Immature natural killer cell (primary cell): ENCODE measurements around the gene FOXN4. TPM values are rescaled to one million over a fixed set of nuclear protein-coding genes. Genes with fewer than 3 reads are reported as not detected.

Experiments used
- DNase-seq, 3 donors: peaks; one replicate each; pipeline ENCODE4 v3.0.0; 2022; ENCODE audit warnings: mixed read lengths in 1 of 3
- H3K27ac Mint-ChIP-seq, 6 donors: one replicate each; pipeline ENCODE4 v1.8.0; 2020; ENCODE audit warnings: mixed read lengths in 6 of 6, mild to moderate bottlenecking in 5 of 6, inconsistent platforms in 4 of 6, moderate library complexity in 3 of 6
- H3K27me3 Mint-ChIP-seq, 3 donors: one replicate each; pipeline ENCODE4 v1.8.0; 2020 to 2021; ENCODE audit warnings: low read depth in 3 of 3, mild to moderate bottlenecking in 3 of 3, mixed read lengths in 3 of 3, moderate library complexity in 3 of 3, inconsistent platforms in 1 of 3
- H3K36me3 Mint-ChIP-seq, 3 donors: one replicate each; pipeline ENCODE4 v1.8.0; 2020; ENCODE audit warnings: mixed read lengths in 3 of 3, inconsistent platforms in 2 of 3, mild to moderate bottlenecking in 2 of 3
- H3K4me1 Mint-ChIP-seq, 2 donors: one replicate each; pipeline ENCODE4 v1.8.0; 2020; ENCODE audit warnings: inconsistent platforms in 2 of 2, mild to moderate bottlenecking in 2 of 2, mixed read lengths in 2 of 2, moderate library complexity in 1 of 2
- H3K4me3 Mint-ChIP-seq, 5 donors: one replicate each; pipeline ENCODE4 v1.8.0; 2020; ENCODE audit warnings: mild to moderate bottlenecking in 5 of 5, mixed read lengths in 5 of 5, inconsistent platforms in 3 of 5, moderate library complexity in 3 of 5
- H3K9me3 Mint-ChIP-seq, 6 donors: one replicate each; pipeline ENCODE4 v1.8.0; 2020; ENCODE audit warnings: mild to moderate bottlenecking in 6 of 6, mixed read lengths in 6 of 6, inconsistent platforms in 4 of 6, moderate library complexity in 3 of 6
- polyA plus RNA-seq, 3 donors: library from polyadenylated mRNA; unstranded; fragments of 300-500 nt; fragmentation: Illumina TruSeq; gene quantifications; one replicate each; pipeline ENCODE4 v1.2.3, GENCODE V29; 2021

The FOXN4 gene, protein sequence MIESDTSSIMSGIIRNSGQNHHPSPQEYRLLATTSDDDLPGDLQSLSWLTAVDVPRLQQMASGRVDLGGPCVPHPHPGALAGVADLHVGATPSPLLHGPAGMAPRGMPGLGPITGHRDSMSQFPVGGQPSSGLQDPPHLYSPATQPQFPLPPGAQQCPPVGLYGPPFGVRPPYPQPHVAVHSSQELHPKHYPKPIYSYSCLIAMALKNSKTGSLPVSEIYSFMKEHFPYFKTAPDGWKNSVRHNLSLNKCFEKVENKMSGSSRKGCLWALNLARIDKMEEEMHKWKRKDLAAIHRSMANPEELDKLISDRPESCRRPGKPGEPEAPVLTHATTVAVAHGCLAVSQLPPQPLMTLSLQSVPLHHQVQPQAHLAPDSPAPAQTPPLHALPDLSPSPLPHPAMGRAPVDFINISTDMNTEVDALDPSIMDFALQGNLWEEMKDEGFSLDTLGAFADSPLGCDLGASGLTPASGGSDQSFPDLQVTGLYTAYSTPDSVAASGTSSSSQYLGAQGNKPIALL
- not detected for polyA plus RNA-seq

DNA sequence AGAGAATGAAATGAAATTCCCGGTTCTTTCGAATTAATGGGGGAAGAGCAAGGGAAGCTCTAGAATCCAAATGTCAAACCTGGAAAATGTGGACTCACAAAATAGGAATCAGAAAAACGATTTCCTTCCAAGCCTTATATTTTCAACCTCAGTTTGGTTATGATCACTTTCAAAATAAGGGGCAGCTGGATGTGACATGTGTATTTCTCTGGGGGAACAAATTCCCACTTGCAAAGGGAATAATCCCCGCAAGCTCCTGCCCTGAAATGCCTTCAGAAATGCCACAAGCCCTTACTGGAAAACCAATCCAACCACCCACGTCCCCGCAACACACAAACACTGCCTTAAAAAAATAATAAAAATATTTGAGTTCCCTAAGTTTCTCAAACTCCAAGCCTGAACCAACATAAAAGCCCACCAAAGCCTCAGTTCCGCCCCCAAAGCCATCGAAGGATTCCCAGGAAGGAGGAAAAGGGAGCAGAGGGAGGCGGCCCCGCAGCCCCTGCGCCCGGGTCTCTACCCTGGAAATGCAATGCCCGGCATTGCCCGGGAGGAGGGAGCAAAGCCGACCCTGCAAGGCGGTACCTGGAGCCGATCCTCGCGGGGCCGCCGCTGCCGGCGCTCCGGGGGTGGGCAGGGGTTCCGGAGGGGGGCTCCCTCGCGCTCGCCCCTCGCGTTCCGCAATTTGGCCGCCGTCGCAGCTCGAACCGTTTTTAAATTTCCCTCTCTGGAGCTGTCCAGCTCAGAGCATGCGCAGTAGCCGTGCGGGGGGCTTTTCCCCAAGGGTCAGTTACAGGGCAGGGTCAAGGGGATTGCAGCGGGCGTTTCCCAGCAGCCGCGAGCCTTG, at the start of gene FOXN4:
Gene FOXN4, minus strand, starts transcription at position 751 of the 847 bp plus-strand sequence. CDS start 963 bp downstream, outside the sequence.
- H3K36me3 Mint-ChIP-seq = peaks cover 0 to 2% (median 0%) of the 10 kb centered on the region in 3 donors
- H3K27me3 Mint-ChIP-seq = peaks cover 13 to 30% (median 18%) of the 10 kb centered on the region in 3 donors
- peak within 1 kb of the TSS; percentile 48 to 84 (median 82) for H3K4me3 Mint-ChIP-seq
- DNase-seq = no peak
- no peak within 1 kb of the TSS for H3K27ac Mint-ChIP-seq
- H3K9me3 Mint-ChIP-seq = peaks cover 0 to 5% (median 0%) of the 10 kb centered on the region in 6 donors
- peaks cover 7 to 13% of the 10 kb centered on the region in 2 donors for H3K4me1 Mint-ChIP-seq

DNA sequence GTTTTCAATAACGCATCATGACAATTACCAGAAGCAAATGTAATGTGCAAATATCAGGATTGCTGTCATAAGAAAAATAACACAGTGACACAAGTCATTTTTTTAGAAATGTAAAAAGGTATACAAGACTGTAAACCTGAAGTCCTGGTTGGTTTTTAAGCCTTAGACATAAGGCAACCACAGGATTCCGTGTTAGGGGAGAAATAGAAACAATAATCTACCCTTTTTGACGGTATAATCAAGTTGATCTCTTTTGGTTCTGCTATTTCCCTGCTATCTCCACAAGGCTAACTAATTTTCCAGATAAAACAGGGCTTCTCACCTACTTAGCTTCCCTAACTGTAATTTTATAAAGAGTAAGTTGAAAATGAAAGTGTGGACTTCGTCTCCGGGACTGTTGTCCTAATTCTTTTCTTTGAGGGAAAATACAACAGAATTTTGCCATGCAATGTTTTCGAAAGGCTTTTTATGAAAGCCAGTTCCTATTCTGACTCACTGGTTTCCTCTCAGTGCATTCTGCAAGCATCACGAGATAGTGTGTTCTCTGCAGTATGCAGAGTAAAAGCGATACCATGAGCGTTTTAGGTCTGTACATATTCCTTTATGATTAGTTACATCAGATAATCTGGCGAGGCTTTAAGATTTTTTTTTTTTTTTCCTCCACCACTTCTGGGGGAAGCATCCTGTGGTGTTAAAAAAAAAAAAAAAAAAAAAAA, 49.2 kb upstream of the FOXN4 start:
- DNase-seq = no peak
- Mint-ChIP-seq H3K9me3 (no peaks in the 10 kb centered on the region), H3K27me3 (peaks cover 1 to 8% (median 3%) of the 10 kb centered on the region in 3 donors)

DNA sequence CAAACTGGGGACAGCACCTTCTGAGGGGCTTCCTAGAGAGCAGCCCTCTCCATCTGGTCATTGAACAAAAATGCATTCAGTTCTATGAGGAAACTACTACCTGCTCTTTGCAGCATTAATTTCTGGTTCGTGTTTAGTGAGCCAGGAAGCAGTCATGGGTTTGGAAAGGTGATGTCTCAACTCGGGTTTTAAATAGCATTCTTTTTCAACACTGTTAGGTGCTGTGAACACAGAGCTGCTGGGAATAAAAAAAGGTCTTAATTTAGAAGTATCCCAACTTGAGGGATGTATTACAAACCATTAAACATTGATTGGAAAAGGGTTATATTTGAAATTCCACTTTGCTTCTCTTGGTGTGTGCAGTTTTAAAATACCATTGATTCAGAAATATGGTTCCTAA, 47.9 kb upstream of the FOXN4 start:
- peaks cover 4 to 6% of the 10 kb centered on the region in 2 donors for H3K4me1 Mint-ChIP-seq
- H3K36me3 Mint-ChIP-seq = no peaks in the 10 kb centered on the region
- no peaks in the 10 kb centered on the region for H3K9me3 Mint-ChIP-seq
- H3K4me3 Mint-ChIP-seq = no peak overlapping the region
- no peak overlapping the region for H3K27ac Mint-ChIP-seq
- no peak for DNase-seq
- H3K27me3 Mint-ChIP-seq = peaks cover 1 to 8% (median 3%) of the 10 kb centered on the region in 3 donors

More for the DNA sequence above, 49.2 kb upstream of the FOXN4 start:
- Mint-ChIP-seq H3K4me1 (peaks cover 4 to 6% of the 10 kb centered on the region in 2 donors), H3K4me3 (peak overlapping the region in 3 of 5 donors; percentile 41 to 53 (median 52)), H3K27ac (no peak overlapping the region), H3K36me3 (no peaks in the 10 kb centered on the region)

DNA sequence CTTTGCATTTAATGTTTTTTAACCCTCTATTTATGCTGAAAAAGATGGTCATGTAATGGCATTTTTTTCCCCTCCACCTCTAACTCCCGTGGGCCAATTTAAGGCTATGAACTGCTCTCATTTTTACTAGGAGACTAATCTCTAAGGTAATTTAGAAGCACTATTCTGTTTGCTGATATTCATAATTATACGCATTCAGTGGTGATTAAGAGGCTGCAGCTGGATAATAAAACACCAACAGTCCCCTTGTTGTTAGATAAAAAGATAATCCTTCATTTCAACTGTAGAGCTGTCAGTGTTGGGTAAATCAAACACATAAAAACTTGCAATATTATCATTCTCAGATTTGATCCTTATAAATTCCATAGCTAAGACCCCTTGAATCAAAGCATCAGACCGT, 47.5 kb upstream of the FOXN4 start:
- peaks cover 1 to 9% (median 3%) of the 10 kb centered on the region in 3 donors for H3K27me3 Mint-ChIP-seq
- H3K27ac Mint-ChIP-seq = no peak overlapping the region
- DNase-seq = no peak
- H3K4me3 Mint-ChIP-seq = no peak overlapping the region
- H3K9me3 Mint-ChIP-seq = no peaks in the 10 kb centered on the region
- H3K36me3 Mint-ChIP-seq = no peaks in the 10 kb centered on the region
- peaks cover 4 to 6% of the 10 kb centered on the region in 2 donors for H3K4me1 Mint-ChIP-seq

DNA sequence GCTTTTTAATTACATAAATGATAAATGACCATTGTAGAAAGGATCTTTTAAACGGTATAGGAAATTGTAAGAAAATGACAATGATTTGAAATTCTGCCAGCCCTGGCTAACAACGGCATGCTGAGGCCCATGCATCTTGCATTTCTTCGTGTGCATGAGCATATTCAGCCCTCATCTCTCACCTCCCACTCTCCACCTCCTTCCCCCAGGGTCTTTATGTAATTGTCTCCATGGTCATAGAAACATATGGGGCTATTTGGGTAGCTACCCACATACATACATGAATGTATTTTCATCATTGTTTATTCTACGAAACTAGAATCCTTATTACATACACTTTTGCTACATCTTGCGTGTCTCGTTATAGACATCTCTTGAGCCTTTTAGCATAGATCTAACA, 43.1 kb upstream of the FOXN4 start:
- Mint-ChIP-seq H3K36me3 (no peaks in the 10 kb centered on the region), H3K4me3 (no peak overlapping the region), H3K27ac (no peak overlapping the region), H3K9me3 (no peaks in the 10 kb centered on the region), H3K4me1 (no peaks in the 10 kb centered on the region), H3K27me3 (peaks cover 0 to 10% (median 0%) of the 10 kb centered on the region in 3 donors)
- DNase-seq = no peak

DNA sequence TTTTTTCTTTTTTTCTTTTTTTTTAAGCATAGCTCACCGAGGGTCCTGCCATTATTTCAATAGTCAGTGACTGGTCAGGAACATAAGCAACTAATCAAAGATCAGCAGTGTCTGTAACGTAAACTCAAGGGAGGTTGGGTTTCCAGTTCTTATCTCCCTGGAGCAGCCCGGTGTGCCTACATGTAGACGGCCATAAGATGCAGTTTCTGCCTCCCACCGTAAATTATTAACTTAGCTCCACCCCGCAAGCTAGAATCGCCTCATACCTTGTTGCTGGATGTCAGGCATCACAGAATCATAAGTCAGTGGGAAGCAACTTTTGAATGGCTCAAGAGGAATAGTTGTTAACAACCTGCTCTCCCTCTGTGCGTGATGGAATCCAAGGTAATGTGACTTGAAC, 38.5 kb upstream of the FOXN4 start, which contains the start of gene MYO1H:
Gene MYO1H, plus strand, starts transcription at position 312 of the 400 bp plus-strand sequence. Its CDS starts 61 bp downstream, at position 373.
- no peak for DNase-seq
- Mint-ChIP-seq H3K36me3 (no peaks in the 10 kb centered on the region), H3K27me3 (peaks cover 0 to 6% (median 0%) of the 10 kb centered on the region in 3 donors), H3K9me3 (no peaks in the 10 kb centered on the region), H3K27ac (no peak within 1 kb of the TSS), H3K4me3 (no peak within 1 kb of the TSS), H3K4me1 (no peaks in the 10 kb centered on the region)

DNA sequence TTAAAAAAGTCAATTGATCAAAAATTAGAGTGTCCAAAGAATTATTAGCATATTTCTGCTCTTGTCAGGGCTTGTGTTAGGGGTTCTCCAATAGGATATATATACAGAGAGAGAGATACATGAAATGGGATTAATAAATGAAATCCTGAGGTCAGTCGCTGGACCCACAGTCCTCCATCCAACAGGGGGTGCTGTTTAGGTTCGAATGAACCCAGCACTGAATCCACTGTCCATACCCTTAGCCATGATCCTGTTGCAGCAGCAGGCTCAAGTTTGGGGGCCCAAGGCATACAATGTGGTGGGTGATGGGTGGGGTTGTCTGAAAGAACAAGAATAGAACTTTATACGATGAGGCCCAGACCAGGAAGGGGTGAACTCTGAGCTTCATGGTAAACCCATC, 37.8 kb upstream of the FOXN4 start:
- Mint-ChIP-seq H3K9me3 (no peaks in the 10 kb centered on the region), H3K27me3 (peaks cover 0 to 6% (median 0%) of the 10 kb centered on the region in 3 donors), H3K4me3 (no peak overlapping the region), H3K27ac (no peak overlapping the region), H3K4me1 (no peaks in the 10 kb centered on the region), H3K36me3 (no peaks in the 10 kb centered on the region)
- peak; percentile 3 to 13 (median 4) for DNase-seq

DNA sequence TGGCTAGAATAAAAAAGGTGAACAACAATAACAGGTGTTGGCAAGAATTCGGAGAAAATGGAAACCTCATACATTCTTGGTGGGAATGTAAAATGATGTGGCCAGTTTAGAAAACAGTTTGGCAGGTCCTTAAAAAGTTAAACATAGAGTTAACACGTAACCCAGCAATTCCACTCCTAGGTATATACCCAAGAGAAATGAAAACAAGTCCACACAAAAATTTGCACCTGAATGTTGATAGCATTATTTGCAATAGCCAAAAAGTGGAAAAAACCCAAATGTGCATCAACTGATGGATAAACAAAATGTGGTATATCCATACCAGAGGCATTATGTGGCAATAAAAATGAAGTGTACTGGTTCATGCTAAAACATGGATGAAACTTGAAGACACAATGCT, 36.3 kb upstream of the FOXN4 start:
- Mint-ChIP-seq H3K4me3 (no peak overlapping the region), H3K9me3 (no peaks in the 10 kb centered on the region)
- DNase-seq = no peak

DNA sequence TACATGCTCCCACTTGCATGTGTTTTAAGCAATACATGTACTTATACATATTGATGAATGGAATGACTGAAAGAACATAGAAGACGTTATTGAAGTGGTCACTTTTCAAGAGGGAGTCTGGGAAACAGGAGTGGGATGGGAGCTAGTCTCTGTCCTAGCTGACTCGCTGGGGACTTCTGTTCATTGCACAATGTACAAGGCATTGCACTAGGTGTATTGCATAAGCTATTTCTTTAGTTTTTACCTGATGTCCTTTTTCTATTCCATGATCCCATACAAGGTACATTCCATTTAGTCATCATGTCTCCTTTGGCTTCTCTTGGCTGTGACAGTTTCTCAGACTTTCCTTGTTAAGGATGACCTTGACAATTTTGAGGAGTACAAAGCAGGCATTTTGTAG, 34.6 kb upstream of the FOXN4 start:
- no peaks in the 10 kb centered on the region for H3K9me3 Mint-ChIP-seq
- H3K36me3 Mint-ChIP-seq = no peaks in the 10 kb centered on the region
- no peak overlapping the region for H3K4me3 Mint-ChIP-seq
- peaks cover under 1 to 3% (median 2%) of the 10 kb centered on the region in 3 donors for H3K27me3 Mint-ChIP-seq
- H3K27ac Mint-ChIP-seq = no peak overlapping the region
- no peaks in the 10 kb centered on the region for H3K4me1 Mint-ChIP-seq
- DNase-seq = no peak

More for the DNA sequence above, 36.3 kb upstream of the FOXN4 start:
- no peaks in the 10 kb centered on the region for H3K36me3 Mint-ChIP-seq
- no peak overlapping the region for H3K27ac Mint-ChIP-seq
- no peaks in the 10 kb centered on the region for H3K4me1 Mint-ChIP-seq
- H3K27me3 Mint-ChIP-seq = peaks cover 0 to 3% (median 2%) of the 10 kb centered on the region in 3 donors

DNA sequence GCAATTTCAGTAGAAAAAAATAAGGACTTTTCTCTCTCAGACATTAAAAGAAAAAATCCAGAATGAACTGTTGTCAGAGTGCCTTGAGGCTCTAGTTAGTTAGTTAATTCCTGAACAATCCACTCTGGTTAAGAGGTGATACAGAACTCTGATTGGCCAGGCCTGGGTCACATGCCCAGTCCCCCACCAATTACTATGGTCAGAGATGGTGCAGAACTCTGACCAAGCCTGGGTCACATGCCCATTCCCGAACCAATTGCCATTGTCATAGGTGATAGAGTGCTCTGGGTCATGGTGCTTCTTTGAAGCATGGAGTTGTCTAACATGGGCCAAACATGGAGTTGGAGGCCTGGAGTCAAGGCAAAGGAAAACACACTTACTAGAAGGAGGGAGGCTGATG, 27.5 kb upstream of the FOXN4 start:
- no peak overlapping the region for H3K4me3 Mint-ChIP-seq
- no peak overlapping the region for H3K27ac Mint-ChIP-seq
- no peaks in the 10 kb centered on the region for H3K9me3 Mint-ChIP-seq
- DNase-seq = no peak
- H3K36me3 Mint-ChIP-seq = no peaks in the 10 kb centered on the region
- peaks cover 0 to 12% (median 0%) of the 10 kb centered on the region in 3 donors for H3K27me3 Mint-ChIP-seq
- H3K4me1 Mint-ChIP-seq = no peaks in the 10 kb centered on the region

DNA sequence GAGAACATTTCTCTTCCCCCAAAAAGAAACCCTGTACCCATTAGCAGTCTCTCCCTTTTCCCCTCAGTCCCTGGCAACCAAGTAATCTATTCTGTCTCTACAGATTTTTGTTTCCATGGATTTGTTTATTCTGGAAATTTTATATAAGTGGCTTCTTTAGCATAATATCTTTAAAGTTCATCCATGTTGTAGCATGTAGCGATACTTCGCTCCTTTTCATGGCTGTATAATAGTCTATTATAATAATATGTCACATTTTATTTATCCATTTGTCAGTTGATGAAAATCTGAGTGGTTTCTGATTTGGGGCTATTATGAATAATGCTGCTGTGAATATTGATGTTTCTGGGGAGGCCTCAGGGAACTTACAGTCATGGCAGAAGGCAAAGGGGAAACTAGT, 25.8 kb upstream of the FOXN4 start:
- H3K9me3 Mint-ChIP-seq = no peaks in the 10 kb centered on the region
- H3K36me3 Mint-ChIP-seq = no peaks in the 10 kb centered on the region
- no peak overlapping the region for H3K27ac Mint-ChIP-seq
- H3K4me3 Mint-ChIP-seq = no peak overlapping the region
- H3K27me3 Mint-ChIP-seq = peaks cover 0 to 12% (median 0%) of the 10 kb centered on the region in 3 donors
- no peak for DNase-seq
- no peaks in the 10 kb centered on the region for H3K4me1 Mint-ChIP-seq

DNA sequence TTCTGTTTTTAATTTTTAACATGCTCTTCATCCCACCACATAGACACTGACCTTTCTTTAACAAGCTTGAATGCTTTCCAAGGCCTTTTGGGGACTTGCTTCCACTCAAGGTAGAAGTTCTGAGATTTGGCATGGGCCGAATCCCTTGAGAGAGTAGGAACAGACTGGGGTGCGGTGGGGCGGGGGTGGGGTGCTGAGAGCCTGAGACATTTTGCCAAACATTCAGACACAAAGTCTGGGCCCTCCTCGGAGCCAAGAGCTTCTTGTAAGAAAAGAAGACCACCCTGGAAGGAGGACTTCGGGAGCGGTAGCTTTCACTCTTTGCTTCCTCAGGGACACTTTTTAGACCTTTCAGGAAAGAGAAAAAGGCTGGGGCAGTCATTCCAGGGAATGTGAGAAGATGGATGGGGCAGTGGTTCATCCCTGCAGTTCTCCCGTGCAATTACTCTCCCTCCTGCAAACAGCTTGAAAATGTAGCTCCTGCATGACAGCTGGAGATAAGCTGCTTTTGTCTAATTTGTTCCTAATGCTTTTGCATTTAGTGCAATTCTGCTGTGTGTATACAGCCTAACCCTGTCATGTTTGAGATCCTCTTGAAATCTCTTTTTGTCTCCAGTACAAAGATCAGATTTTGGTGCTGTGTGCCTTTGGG, 22.3 kb upstream of the FOXN4 start:
- no peak overlapping the region for H3K4me3 Mint-ChIP-seq
- H3K27ac Mint-ChIP-seq = no peak overlapping the region
- H3K9me3 Mint-ChIP-seq = no peaks in the 10 kb centered on the region
- H3K27me3 Mint-ChIP-seq = peaks cover 0 to 4% (median 2%) of the 10 kb centered on the region in 3 donors
- no peaks in the 10 kb centered on the region for H3K4me1 Mint-ChIP-seq
- no peaks in the 10 kb centered on the region for H3K36me3 Mint-ChIP-seq
- DNase-seq = no peak
